NCI-H146 (cell line): ENCODE results near the gene FRMD4A.
A peak's percentile ranks its signal among the peaks of the same experiment; 100 is the strongest.

Experiments
- DNase-seq: peaks from one replicate; lab custom pipeline; 2025; lab: John Stamatoyannopoulos, UW

FRMD4A gene

GRCh38 chr10:14016011-14016536 lies 314.6 kb downstream of the FRMD4A start:
- DNase-seq = no peak

- no peak for DNase-seq
Measured at GRCh38 chr10:14014423-14014822, 316.3 kb downstream of the FRMD4A start.

GRCh38 chr10:14010769-14011574 lies 319.8 kb downstream of the FRMD4A start:
- DNase-seq = no peak

GRCh38 chr10:14010101-14010558 lies 320.6 kb downstream of the FRMD4A start:
- no peak for DNase-seq

GRCh38 chr10:14009371-14010100 lies 321.2 kb downstream of the FRMD4A start:
- no peak for DNase-seq

GRCh38 chr10:14008740-14009080 lies 322.0 kb downstream of the FRMD4A start:
- no peak for DNase-seq

GRCh38 chr10:14004536-14004935 lies 326.2 kb downstream of the FRMD4A start:
- no peak for DNase-seq

GRCh38 chr10:14003517-14004184 lies 327.1 kb downstream of the FRMD4A start:
- DNase-seq = no peak

GRCh38 chr10:14001298-14002040 lies 329.3 kb downstream of the FRMD4A start:
- no peak for DNase-seq

GRCh38 chr10:13998163-13998835 lies 332.4 kb downstream of the FRMD4A start:
- no peak for DNase-seq

GRCh38 chr10:13997650-13998049 lies 333.1 kb downstream of the FRMD4A start:
- no peak for DNase-seq

GRCh38 chr10:13994932-13995331 lies 335.8 kb downstream of the FRMD4A start:
- no peak for DNase-seq

GRCh38 chr10:13993673-13994089 lies 337.0 kb downstream of the FRMD4A start:
- DNase-seq = no peak

GRCh38 chr10:13993169-13993568 lies 337.6 kb downstream of the FRMD4A start:
- no peak for DNase-seq

GRCh38 chr10:13991353-13991752 lies 339.4 kb downstream of the FRMD4A start:
- DNase-seq = peak; percentile 29

GRCh38 chr10:13990946-13991345 lies 339.8 kb downstream of the FRMD4A start:
- DNase-seq = peak; percentile 32

- peak; percentile 35 for DNase-seq
Measured at GRCh38 chr10:13990392-13990805, 340.3 kb downstream of the FRMD4A start.

- DNase-seq = no peak
Measured at GRCh38 chr10:13989616-13990015, 341.1 kb downstream of the FRMD4A start.

- DNase-seq = no peak
Measured at GRCh38 chr10:13987446-13987845, 343.3 kb downstream of the FRMD4A start.

- DNase-seq = no peak
Measured at GRCh38 chr10:13984647-13985155, 346.0 kb downstream of the FRMD4A start.

GRCh38 chr10:13983035-13983434 lies 347.7 kb downstream of the FRMD4A start:
- no peak for DNase-seq
